Stimulated activated naive CD8-positive, alpha-beta T cell treated with anti-CD3 and anti-CD28 coated beads, Interleukin-15, Interleukin-2, amounts not matched to agents 100 ng/mL and 50 ng/mL, for 24 hours (primary cell): ENCODE measurements around the gene FOXD1.
"Not testable (repeated sequence)": the region's sequence is repeated elsewhere in the genome, so short reads cannot be mapped to it uniquely, and the experiment has no call there.

ENCODE experiments used
- H3K27ac Mint-ChIP-seq: one replicate; pipeline ENCODE4 v1.8.0; 2021; ENCODE audit warnings: mild to moderate bottlenecking, mixed read lengths
- H3K27me3 Mint-ChIP-seq: one replicate; pipeline ENCODE4 v1.8.0; 2021; ENCODE audit warnings: mixed read lengths
- H3K36me3 Mint-ChIP-seq: one replicate; pipeline ENCODE4 v1.8.0; 2021; ENCODE audit warnings: low read depth, mixed read lengths
- H3K4me1 Mint-ChIP-seq: one replicate; pipeline ENCODE4 v1.8.0; 2021; ENCODE audit warnings: low read depth, mixed read lengths
- H3K4me3 Mint-ChIP-seq: one replicate; pipeline ENCODE4 v1.8.0; 2021; ENCODE audit warnings: mild to moderate bottlenecking, mixed read lengths
- H3K9me3 Mint-ChIP-seq: one replicate; pipeline ENCODE4 v1.8.0; 2021; ENCODE audit warnings: mixed read lengths

The FOXD1 gene

GRCh38 chr5:73448463-73449136 is at the start of gene FOXD1:
Gene FOXD1 (minus strand): TSS chr5:73448777. CDS start chr5:73448362, 415 bp downstream.
- H3K27ac Mint-ChIP-seq, result peak within 1 kb of the TSS; percentile 77
- H3K4me3 Mint-ChIP-seq, result peak within 1 kb of the TSS; percentile 82
- H3K27me3 Mint-ChIP-seq, result peaks cover 77% of the 10 kb centered on the region
- peaks cover 23% of the 10 kb centered on the region for H3K4me1 Mint-ChIP-seq
- peaks cover 5% of the 10 kb centered on the region for H3K9me3 Mint-ChIP-seq
- H3K36me3 Mint-ChIP-seq, result peaks cover 5% of the 10 kb centered on the region

- Mint-ChIP-seq H3K36me3 (peaks cover 35% of the 10 kb centered on the region), H3K4me1 (peaks cover 42% of the 10 kb centered on the region), H3K27me3 (peaks cover 15% of the 10 kb centered on the region), H3K4me3 (peak overlapping the region; percentile 95), H3K27ac (peak overlapping the region; percentile 98), H3K9me3 (no peaks in the 10 kb centered on the region)
Measured at GRCh38 chr5:73497497-73498056, 49.0 kb upstream of the FOXD1 start.

DNA sequence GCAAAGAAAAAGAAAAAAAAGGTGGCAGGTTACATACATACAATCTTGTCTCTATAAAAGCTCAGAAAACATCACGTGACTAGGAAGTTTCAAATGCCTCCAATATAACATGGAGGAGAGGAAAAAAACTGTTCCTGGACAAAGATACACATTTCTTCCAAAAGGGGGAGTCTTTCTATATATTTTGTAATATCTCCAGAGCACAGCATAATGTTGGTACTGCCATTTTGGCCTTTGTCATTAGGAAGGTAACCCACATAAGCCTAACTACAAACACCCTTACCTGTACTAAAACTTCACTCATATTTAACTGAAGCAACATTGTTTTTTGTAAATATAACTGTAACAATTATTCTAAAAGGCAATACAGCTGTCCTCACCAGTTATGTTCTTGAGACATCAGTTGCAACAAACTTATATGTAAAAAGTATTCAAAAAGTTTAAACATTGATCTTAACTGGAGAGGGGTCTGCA is 48.4 kb upstream of the FOXD1 start:
- Mint-ChIP-seq H3K27me3 (peaks cover 18% of the 10 kb centered on the region), H3K4me1 (peaks cover 37% of the 10 kb centered on the region), H3K27ac (no peak overlapping the region), H3K36me3 (peaks cover 29% of the 10 kb centered on the region), H3K9me3 (no peaks in the 10 kb centered on the region), H3K4me3 (peak overlapping the region; percentile 95)

DNA sequence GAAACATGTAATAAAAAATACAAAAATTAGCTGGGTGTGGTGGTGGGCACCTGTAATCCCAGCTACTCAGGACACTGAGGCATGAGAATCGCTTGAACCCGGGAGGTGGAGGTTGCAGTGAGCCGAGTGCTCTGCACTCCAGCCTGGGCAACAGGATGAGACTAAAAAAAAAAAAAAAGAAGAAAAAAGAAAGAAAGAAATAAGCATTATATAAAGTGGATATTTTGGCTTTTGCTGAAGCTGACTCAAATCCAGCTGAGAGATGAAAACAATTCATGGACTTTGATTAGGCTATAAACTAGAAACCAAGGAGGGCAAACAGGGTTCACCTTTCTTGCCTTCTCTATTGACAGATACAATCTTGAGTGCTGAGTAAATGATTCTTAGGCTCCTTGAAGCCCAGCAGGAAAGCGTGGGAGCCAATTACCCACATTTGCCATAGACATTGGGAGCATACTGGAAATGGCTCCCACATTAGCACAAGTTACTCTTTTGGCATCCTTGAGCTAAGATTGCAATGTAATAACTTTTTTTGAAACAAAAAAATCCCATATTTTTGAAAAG is 47.3 kb upstream of the FOXD1 start:
- peaks cover 21% of the 10 kb centered on the region for H3K36me3 Mint-ChIP-seq
- H3K27me3 Mint-ChIP-seq, result peaks cover 27% of the 10 kb centered on the region
- H3K4me1 Mint-ChIP-seq, result peaks cover 29% of the 10 kb centered on the region
- no peak overlapping the region for H3K4me3 Mint-ChIP-seq
- H3K9me3 Mint-ChIP-seq, result no peaks in the 10 kb centered on the region
- no peak overlapping the region for H3K27ac Mint-ChIP-seq

GRCh38 chr5:73494721-73495120 is 46.1 kb upstream of the FOXD1 start:
- H3K27ac Mint-ChIP-seq, result no peak overlapping the region
- peaks cover 18% of the 10 kb centered on the region for H3K4me1 Mint-ChIP-seq
- H3K4me3 Mint-ChIP-seq, result no peak overlapping the region
- H3K9me3 Mint-ChIP-seq, result no peaks in the 10 kb centered on the region
- H3K36me3 Mint-ChIP-seq, result peaks cover 10% of the 10 kb centered on the region
- H3K27me3 Mint-ChIP-seq, result peaks cover 27% of the 10 kb centered on the region

GRCh38 chr5:73493421-73493820 is 44.8 kb upstream of the FOXD1 start:
- Mint-ChIP-seq H3K27ac (no peak overlapping the region), H3K4me1 (peaks cover 12% of the 10 kb centered on the region), H3K27me3 (peaks cover 27% of the 10 kb centered on the region), H3K36me3 (no peaks in the 10 kb centered on the region), H3K4me3 (no peak overlapping the region), H3K9me3 (no peaks in the 10 kb centered on the region)

- Mint-ChIP-seq H3K27me3 (peaks cover 37% of the 10 kb centered on the region), H3K4me1 (no peaks in the 10 kb centered on the region), H3K27ac (no peak overlapping the region), H3K9me3 (no peaks in the 10 kb centered on the region), H3K4me3 (no peak overlapping the region), H3K36me3 (no peaks in the 10 kb centered on the region)
Measured at GRCh38 chr5:73491155-73491554, 42.6 kb upstream of the FOXD1 start.

- H3K27ac Mint-ChIP-seq, result no peak overlapping the region
- H3K9me3 Mint-ChIP-seq, result no peaks in the 10 kb centered on the region
- peaks cover 37% of the 10 kb centered on the region for H3K27me3 Mint-ChIP-seq
- no peaks in the 10 kb centered on the region for H3K36me3 Mint-ChIP-seq
- H3K4me3 Mint-ChIP-seq, result no peak overlapping the region
- H3K4me1 Mint-ChIP-seq, result no peaks in the 10 kb centered on the region
Measured at GRCh38 chr5:73490088-73490487, 41.5 kb upstream of the FOXD1 start.

DNA sequence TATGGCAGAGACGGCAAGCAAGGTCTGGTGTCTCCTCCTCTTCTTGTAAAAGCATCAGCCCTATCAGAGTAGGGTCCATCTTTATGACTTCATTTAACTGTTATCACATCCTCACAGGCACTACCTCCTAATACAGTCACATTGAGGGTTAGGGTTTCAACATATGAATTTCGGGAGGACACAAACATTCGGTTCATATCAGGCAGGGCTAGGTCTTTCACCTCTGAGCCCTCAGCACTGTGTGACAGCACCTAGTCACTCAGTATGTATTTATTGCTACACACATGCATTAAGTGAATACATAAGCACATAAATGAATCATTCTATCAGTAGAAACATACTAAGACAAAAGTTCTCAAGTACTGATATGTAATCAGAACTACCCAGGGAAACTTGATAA is 40.2 kb upstream of the FOXD1 start:
- H3K27ac Mint-ChIP-seq, result no peak overlapping the region
- H3K9me3 Mint-ChIP-seq, result no peaks in the 10 kb centered on the region
- peaks cover 33% of the 10 kb centered on the region for H3K27me3 Mint-ChIP-seq
- no peaks in the 10 kb centered on the region for H3K4me1 Mint-ChIP-seq
- no peaks in the 10 kb centered on the region for H3K36me3 Mint-ChIP-seq
- no peak overlapping the region for H3K4me3 Mint-ChIP-seq

DNA sequence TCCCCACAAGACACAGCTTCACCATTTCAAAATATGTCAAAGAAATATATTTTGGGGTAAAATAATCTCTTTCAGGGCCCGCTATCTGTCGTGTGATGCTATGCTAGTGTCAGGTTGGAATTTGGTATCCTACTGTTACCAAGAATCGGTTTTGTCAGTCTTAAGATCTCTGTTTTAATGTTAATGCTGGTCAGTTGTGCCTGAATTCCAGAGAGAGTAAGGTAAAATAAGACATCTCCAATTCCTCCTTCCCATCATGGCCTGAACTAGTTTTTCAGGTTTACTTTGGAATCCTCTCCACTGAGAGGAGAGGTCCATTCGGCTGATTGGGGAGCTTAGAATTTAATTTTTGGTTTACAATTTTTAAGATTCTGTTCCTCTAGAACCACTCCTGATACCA is 39.2 kb upstream of the FOXD1 start:
- H3K27ac Mint-ChIP-seq, result no peak overlapping the region
- H3K9me3 Mint-ChIP-seq, result no peaks in the 10 kb centered on the region
- peaks cover 29% of the 10 kb centered on the region for H3K27me3 Mint-ChIP-seq

DNA sequence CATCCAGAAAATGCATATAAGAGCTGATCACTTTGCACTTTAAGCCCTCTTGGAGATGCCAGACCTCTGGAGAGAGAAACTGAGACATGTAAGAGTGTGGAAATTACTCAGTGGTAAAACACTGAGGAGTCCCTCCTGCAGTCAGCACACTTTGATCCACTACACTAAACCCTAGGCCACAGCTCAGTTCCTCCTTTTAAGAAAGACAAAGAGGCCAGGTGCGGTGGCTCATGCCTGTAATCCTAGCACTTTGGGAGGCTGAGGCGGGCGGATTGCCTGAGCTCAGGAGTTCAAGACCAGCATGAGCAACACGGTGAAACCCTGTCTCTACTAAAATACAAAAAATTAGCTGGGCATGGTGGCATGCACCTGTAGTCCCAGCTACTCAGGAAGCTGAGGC is 38.7 kb upstream of the FOXD1 start:
- not testable (repeated sequence) for H3K9me3 Mint-ChIP-seq, H3K36me3 Mint-ChIP-seq, H3K27ac Mint-ChIP-seq, H3K4me1 Mint-ChIP-seq, H3K4me3 Mint-ChIP-seq
- H3K27me3 Mint-ChIP-seq, result peaks cover 23% of the 10 kb centered on the region

More for the DNA sequence above, 39.2 kb upstream of the FOXD1 start:
- H3K36me3 Mint-ChIP-seq, result no peaks in the 10 kb centered on the region
- no peak overlapping the region for H3K4me3 Mint-ChIP-seq
- H3K4me1 Mint-ChIP-seq, result no peaks in the 10 kb centered on the region

- no peak overlapping the region for H3K27ac Mint-ChIP-seq
- no peaks in the 10 kb centered on the region for H3K9me3 Mint-ChIP-seq
- H3K27me3 Mint-ChIP-seq, result peaks cover 18% of the 10 kb centered on the region
- H3K36me3 Mint-ChIP-seq, result no peaks in the 10 kb centered on the region
- no peak overlapping the region for H3K4me3 Mint-ChIP-seq
- H3K4me1 Mint-ChIP-seq, result no peaks in the 10 kb centered on the region
Measured at GRCh38 chr5:73486119-73486899, 37.7 kb upstream of the FOXD1 start.

- Mint-ChIP-seq H3K4me1 (no peaks in the 10 kb centered on the region), H3K27ac (no peak overlapping the region), H3K4me3 (no peak overlapping the region), H3K36me3 (no peaks in the 10 kb centered on the region), H3K9me3 (no peaks in the 10 kb centered on the region), H3K27me3 (peaks cover 14% of the 10 kb centered on the region)
Measured at GRCh38 chr5:73485715-73486114, 37.1 kb upstream of the FOXD1 start.

GRCh38 chr5:73484511-73484910 is 35.9 kb upstream of the FOXD1 start:
- H3K4me3 Mint-ChIP-seq, result no peak overlapping the region
- no peaks in the 10 kb centered on the region for H3K9me3 Mint-ChIP-seq
- no peaks in the 10 kb centered on the region for H3K36me3 Mint-ChIP-seq

GRCh38 chr5:73483676-73484075 is 35.1 kb upstream of the FOXD1 start:
- Mint-ChIP-seq H3K9me3 (no peaks in the 10 kb centered on the region), H3K4me1 (no peaks in the 10 kb centered on the region), H3K27ac (no peak overlapping the region), H3K36me3 (no peaks in the 10 kb centered on the region), H3K27me3 (peaks cover 25% of the 10 kb centered on the region), H3K4me3 (no peak overlapping the region)

More at GRCh38 chr5:73484511-73484910, 35.9 kb upstream of the FOXD1 start:
- Mint-ChIP-seq H3K27me3 (peaks cover 24% of the 10 kb centered on the region), H3K4me1 (no peaks in the 10 kb centered on the region), H3K27ac (no peak overlapping the region)
